ENCODE results near the gene IMPDH2. TPM values are rescaled to one million over a fixed set of nuclear protein-coding genes. Genes with fewer than 3 reads are reported as not detected.
"Not testable (repeated sequence)": the region's sequence is repeated elsewhere in the genome, so short reads cannot be mapped to it uniquely, and the experiment has no call there.

IMPDH2 gene
- total and polyA plus RNA-seq, 2 experiments from 2014 or later, result 198 to 314 TPM

GRCh38 chr3:49012441-49013017 lies 16.7 kb downstream of the IMPDH2 start:
- DNase-seq (ENCODE audit: low spot score), result no peak
- H3K36me3 ChIP-seq (ENCODE audit: insufficient read depth), result peaks cover 19% of the 10 kb centered on the region

DNA sequence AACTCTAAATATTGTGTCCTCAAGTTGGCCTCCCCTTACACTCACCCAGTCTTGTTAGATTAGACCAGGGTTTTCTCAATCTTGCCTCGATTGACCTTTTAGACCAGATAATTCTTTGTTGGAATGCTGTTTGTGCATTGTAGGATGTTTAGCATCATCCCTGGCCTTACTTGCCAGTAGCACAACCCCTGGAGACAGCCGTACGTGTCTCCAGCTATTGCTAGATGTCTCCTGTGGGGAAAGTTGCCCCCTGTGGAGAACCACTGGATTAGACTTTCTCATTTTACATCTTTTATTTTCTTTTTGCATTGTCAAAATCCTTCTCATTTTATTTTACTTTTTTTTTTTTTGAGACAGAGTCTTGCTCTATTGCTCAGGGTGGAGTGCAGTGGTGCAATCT lies 19.8 kb downstream of the IMPDH2 start:
- H3K27ac Mint-ChIP-seq, result no peak overlapping the region

More at GRCh38 chr3:49012441-49013017, 16.7 kb downstream of the IMPDH2 start:
- H2AFZ ChIP-seq, result no peak overlapping the region
- no peak overlapping the region for H3K27ac Mint-ChIP-seq
- no peak overlapping the region for H3K4me3 ChIP-seq
- peaks cover 19% of the 10 kb centered on the region for H3K4me1 Mint-ChIP-seq
- peaks cover 26% of the 10 kb centered on the region; the same call in 1 of the 2 replicates for H3F3A ChIP-seq (replicated peaks; ENCODE audit: low read depth)
- no peak overlapping the region for H3K4me3 Mint-ChIP-seq
- TF ChIP-seq EZH2phosphoT487 (IDR thresholded peaks at IDR 0.05; ENCODE audit: unreplicated experiment), result no peak
- TF ChIP-seq CREB1 (CRISPR knock-in tag; IDR thresholded peaks at IDR 0.05; ENCODE audit: low read depth), result no peak
- peaks cover 53% of the 10 kb centered on the region for H3K79me2 ChIP-seq (replicated peaks; ENCODE audit: insufficient read depth)
- H3K27ac ChIP-seq (ENCODE audit: low read depth), result no peak overlapping the region
- peaks cover 3% of the 10 kb centered on the region; the same call in 2 of the 3 replicates for H3K9me3 Mint-ChIP-seq
- H3K9me2 ChIP-seq (ENCODE audit: insufficient read depth), result no peaks in the 10 kb centered on the region
- no peaks in the 10 kb centered on the region for H3K27me3 ChIP-seq (ENCODE audit: insufficient read depth)
- peaks cover 8% of the 10 kb centered on the region for H3K4me1 ChIP-seq (ENCODE audit: insufficient read depth)
- ATAC-seq, result no peak
- H3K36me3 Mint-ChIP-seq (ENCODE audit: low read depth), result peaks cover 68% of the 10 kb centered on the region
- H4K20me1 ChIP-seq (replicated peaks; ENCODE audit: insufficient read depth), result peaks cover 38% of the 10 kb centered on the region
- no peak overlapping the region for H3K4me2 ChIP-seq
- peaks cover 20% of the 10 kb centered on the region for H3K27me3 Mint-ChIP-seq (ENCODE audit: insufficient read depth, low read depth, poor library complexity)

DNA sequence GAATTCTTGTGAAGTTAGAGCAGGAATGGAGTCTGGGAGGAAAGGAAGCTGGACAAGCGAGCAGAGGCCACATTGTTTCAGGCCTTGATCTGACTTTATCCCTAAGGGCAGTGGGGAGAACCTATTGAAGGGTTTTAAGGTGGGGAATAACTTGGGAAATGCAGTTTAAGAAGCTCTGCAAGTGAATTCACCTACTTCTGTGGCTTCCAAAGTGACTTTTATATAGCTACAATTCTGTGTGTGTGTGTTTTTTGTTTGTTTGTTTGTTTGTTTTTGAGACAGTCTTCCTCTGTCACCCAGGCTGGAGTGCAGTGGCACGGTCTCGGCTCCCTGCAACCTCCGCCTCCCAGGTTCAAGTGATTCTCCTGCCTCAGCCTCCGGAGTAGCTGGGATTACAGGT lies 20.6 kb downstream of the IMPDH2 start:
- not testable (repeated sequence) for DNase-seq (ENCODE audit: low spot score); H2AFZ ChIP-seq; H3K9me2 ChIP-seq (ENCODE audit: insufficient read depth); H3F3A ChIP-seq (replicated peaks; ENCODE audit: low read depth); H3K4me1 ChIP-seq (ENCODE audit: insufficient read depth); H3K36me3 ChIP-seq (ENCODE audit: insufficient read depth); H3K27me3 ChIP-seq (ENCODE audit: insufficient read depth); ATAC-seq; H3K9me3 Mint-ChIP-seq
- Mint-ChIP-seq H3K4me3 (peak overlapping the region; percentile 98), H3K27me3 (ENCODE audit: insufficient read depth, low read depth, poor library complexity) (peaks cover 16% of the 10 kb centered on the region), H3K36me3 (ENCODE audit: low read depth) (peaks cover 32% of the 10 kb centered on the region), H3K4me1 (peaks cover 15% of the 10 kb centered on the region), H3K27ac (peak overlapping the region; percentile 79; the same call in 1 of the 2 replicates)
- peaks cover 34% of the 10 kb centered on the region for H4K20me1 ChIP-seq (replicated peaks; ENCODE audit: insufficient read depth)
- peak overlapping the region; percentile 95 for H3K4me2 ChIP-seq
- peak overlapping the region; percentile 99 for H3K4me3 ChIP-seq
- peak overlapping the region; percentile 69; the same call in 1 of the 2 replicates for H3K27ac ChIP-seq (ENCODE audit: low read depth)
- H3K79me2 ChIP-seq (replicated peaks; ENCODE audit: insufficient read depth), result peaks cover 55% of the 10 kb centered on the region

More for the DNA sequence above, 19.8 kb downstream of the IMPDH2 start:
- no peaks in the 10 kb centered on the region for H3K9me2 ChIP-seq (ENCODE audit: insufficient read depth)
- Mint-ChIP-seq H3K9me3 (peaks cover 3% of the 10 kb centered on the region; the same call in 2 of the 3 replicates), H3K36me3 (ENCODE audit: low read depth) (peaks cover 40% of the 10 kb centered on the region), H3K4me3 (peak overlapping the region; percentile 98; the same call in 2 of the 3 replicates), H3K27me3 (ENCODE audit: insufficient read depth, low read depth, poor library complexity) (peaks cover 16% of the 10 kb centered on the region), H3K4me1 (peaks cover 19% of the 10 kb centered on the region)
- peaks cover 55% of the 10 kb centered on the region for H3K79me2 ChIP-seq (replicated peaks; ENCODE audit: insufficient read depth)
- H3F3A ChIP-seq (replicated peaks; ENCODE audit: low read depth), result 0 out of 2 replicates have a peak, but pooled peaks cover 11% of the 10 kb centered on the region
- no peak overlapping the region for H2AFZ ChIP-seq
- H3K4me3 ChIP-seq, result no peak overlapping the region
- peaks cover 9% of the 10 kb centered on the region for H3K4me1 ChIP-seq (ENCODE audit: insufficient read depth)
- no peak for ATAC-seq
- TF ChIP-seq ZNF114 (CRISPR knock-in tag; IDR thresholded peaks at IDR 0.05), result no peak
- no peak for TF ChIP-seq STAT1 (IDR thresholded peaks at IDR 0.05; ENCODE audit: unreplicated experiment)
- no peak for TF ChIP-seq EZH2 (IDR thresholded peaks at IDR 0.05; ENCODE audit: low read depth, unreplicated experiment)
- TF ChIP-seq CREB1 (CRISPR knock-in tag; IDR thresholded peaks at IDR 0.05; ENCODE audit: low read depth), result no peak
- no peak for TF ChIP-seq JUNB (IDR thresholded peaks at IDR 0.05; ENCODE audit: unreplicated experiment)
- TF ChIP-seq ETS1 (IDR thresholded peaks at IDR 0.05), result no peak
- no peak for TF ChIP-seq POLR2AphosphoS5 (IDR thresholded peaks at IDR 0.05; ENCODE audit: low read depth)
- H3K36me3 ChIP-seq (ENCODE audit: insufficient read depth), result peaks cover 8% of the 10 kb centered on the region; the same call in 1 of the 2 replicates
- DNase-seq (ENCODE audit: low spot score), result no peak
- no peaks in the 10 kb centered on the region for H3K27me3 ChIP-seq (ENCODE audit: insufficient read depth)
- peaks cover 34% of the 10 kb centered on the region for H4K20me1 ChIP-seq (replicated peaks; ENCODE audit: insufficient read depth)
- no peak overlapping the region for H3K27ac ChIP-seq (ENCODE audit: low read depth)
- H3K4me2 ChIP-seq, result no peak overlapping the region
